OCI-LY3 (cell line): ENCODE measurements around the gene SUMO4.

Experiments used
- H2AFZ ChIP-seq: fragments of 200-600, 300-600 bp; shearing (Covaris generic); 2 replicates; pipeline ENCODE4 v1.6.0; 2014; ENCODE audit warnings: antibody characterized with exemption, low read depth, low read length
- H3K27ac ChIP-seq: fragments of 200-600, 300-600 bp; sonication (generic); 2 replicates; pipeline ENCODE4 v1.5.1; 2014; ENCODE audit warnings: mild to moderate bottlenecking, low read length, moderate library complexity, mixed read lengths
- H3K27me3 ChIP-seq: fragments of 200-600, 300-600 bp; sonication (generic); 2 replicates; pipeline ENCODE4 v1.6.1; 2014; ENCODE audit warnings: low read depth, low read length, mixed read lengths
- H3K36me3 ChIP-seq: fragments of 200-600, 300-600 bp; sonication (generic); replicated peaks from 2 replicates; pipeline ENCODE3; 2014; ENCODE audit warnings: low read depth, low read length, mixed read lengths
- H3K4me1 ChIP-seq: fragments of 300-600, 200-600 bp; sonication (generic); 2 replicates; pipeline ENCODE4 v1.6.1; 2014; ENCODE audit warnings: low read length, mixed read lengths
- H3K4me2 ChIP-seq: fragments of 200-600, 300-600 bp; sonication (generic); 2 replicates; pipeline ENCODE4 v1.6.1; 2014; ENCODE audit warnings: low read length, mixed read lengths
- H3K4me3 ChIP-seq: fragments of 300-600, 200-600 bp; sonication (generic); 2 replicates; pipeline ENCODE4 v1.5.1; 2014; ENCODE audit warnings: antibody characterized with exemption, mild to moderate bottlenecking, low read length, moderate library complexity
- H3K79me2 ChIP-seq: fragments of 300-600, 200-600 bp; shearing (Covaris generic); 2 replicates; pipeline ENCODE4 v1.6.1; 2014; ENCODE audit warnings: mild to moderate bottlenecking, low read length, mixed read lengths
- H3K9ac ChIP-seq: fragments of 300-600, 200-600 bp; shearing (Covaris generic); 2 replicates; pipeline ENCODE4 v1.6.0; 2014; ENCODE audit warnings: mild to moderate bottlenecking, low read length, moderate library complexity
- H3K9me3 ChIP-seq: fragments of 200-600, 300-600 bp; shearing (Covaris generic); 2 replicates; pipeline ENCODE4 v1.6.1; 2014; ENCODE audit warnings: low read length, mixed read lengths; ENCODE audit not compliant: insufficient read depth
- H4K20me1 ChIP-seq: fragments of 200-600, 300-600 bp; sonication (generic); 2 replicates; pipeline ENCODE4 v1.6.1; 2016; ENCODE audit warnings: low read length, mixed read lengths; ENCODE audit not compliant: insufficient read depth
- CTCF ChIP-seq: fragments of 200-600, 300-600 bp; sonication (generic); IDR thresholded peaks from 2 replicates; pipeline ENCODE4 v1.5.1; 2014; ENCODE audit warnings: antibody characterized with exemption, low read length, low read depth
- EZH2phosphoT487 ChIP-seq: fragments of 200-600 bp; shearing (Covaris generic); IDR thresholded peaks from 2 replicates; pipeline ENCODE4 v1.6.1; 2018; ENCODE audit warnings: antibody characterized with exemption, mixed run types, low read depth

Gene SUMO4

DNA sequence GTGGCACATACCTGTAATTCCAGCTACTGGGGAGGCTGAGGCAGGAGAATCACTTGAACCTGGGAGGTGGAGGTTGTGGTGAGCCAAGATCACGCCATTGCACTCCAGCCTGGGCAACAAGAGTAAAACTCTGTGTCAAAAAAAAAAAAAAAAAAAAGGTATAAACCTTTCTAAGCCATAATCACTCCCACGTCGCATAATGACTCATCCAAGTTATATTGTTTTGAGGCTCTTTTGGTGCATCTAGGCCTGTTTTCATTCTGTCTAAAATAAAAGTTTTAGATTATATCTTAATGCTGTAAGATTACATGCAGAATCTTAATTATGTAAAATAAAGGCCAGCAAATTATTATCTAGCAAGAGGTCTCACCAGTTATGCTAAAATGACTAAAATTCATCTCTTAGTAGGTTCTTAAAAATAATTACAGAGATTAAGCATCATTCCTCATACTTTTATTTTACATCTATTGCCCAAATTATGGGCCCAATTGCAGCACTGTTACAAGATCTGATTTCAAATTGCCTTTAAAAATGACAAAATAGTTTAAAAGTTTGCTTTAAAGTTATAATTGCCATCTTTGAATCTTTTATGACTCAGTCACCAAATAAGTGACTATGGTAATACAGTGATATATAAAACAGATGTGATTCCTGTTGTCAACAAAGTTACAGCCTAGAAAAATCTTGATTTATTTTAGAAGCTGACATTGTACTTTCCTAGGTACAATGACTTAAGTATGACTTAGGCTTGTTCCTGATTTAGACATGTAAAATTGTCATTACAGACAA lies 10.4 kb upstream of the SUMO4 start:
- no peak overlapping the region for H2AFZ ChIP-seq
- H3K27ac ChIP-seq = no peak overlapping the region
- no peaks in the 10 kb centered on the region for H3K27me3 ChIP-seq
- peaks cover 7% of the 10 kb centered on the region for H3K4me1 ChIP-seq
- peaks cover 27% of the 10 kb centered on the region for H4K20me1 ChIP-seq
- H3K9ac ChIP-seq = no peak overlapping the region
- no peak for TF ChIP-seq CTCF
- TF ChIP-seq EZH2phosphoT487 = no peak
- H3K4me2 ChIP-seq = no peak overlapping the region
- no peak overlapping the region for H3K4me3 ChIP-seq
- peaks cover 91% of the 10 kb centered on the region for H3K79me2 ChIP-seq
- 0 out of 2 replicates have a peak, but pooled peaks cover 5% of the 10 kb centered on the region for H3K9me3 ChIP-seq
- peaks cover 44% of the 10 kb centered on the region for H3K36me3 ChIP-seq

- Histone ChIP-seq H3K36me3 (peaks cover 34% of the 10 kb centered on the region), H3K4me3 (no peak overlapping the region), H2AFZ (no peak overlapping the region), H3K4me1 (peaks cover 7% of the 10 kb centered on the region), H3K27me3 (no peaks in the 10 kb centered on the region), H3K27ac (no peak overlapping the region), H3K9ac (no peak overlapping the region), H3K9me3 (no peaks in the 10 kb centered on the region), H3K79me2 (peaks cover 92% of the 10 kb centered on the region), H4K20me1 (peaks cover 42% of the 10 kb centered on the region), H3K4me2 (no peak overlapping the region)
- TF ChIP-seq CTCF (no peak), EZH2phosphoT487 (no peak)
Measured at GRCh38 chr6:149392093-149392492, 8.0 kb upstream of the SUMO4 start.

GRCh38 chr6:149392535-149392934 lies 7.5 kb upstream of the SUMO4 start:
- no peak overlapping the region for H3K9ac ChIP-seq
- no peaks in the 10 kb centered on the region for H3K27me3 ChIP-seq
- no peaks in the 10 kb centered on the region for H3K9me3 ChIP-seq
- TF ChIP-seq CTCF (no peak), EZH2phosphoT487 (no peak)
- H3K4me3 ChIP-seq = no peak overlapping the region
- peaks cover 35% of the 10 kb centered on the region for H3K36me3 ChIP-seq
- H3K27ac ChIP-seq = no peak overlapping the region
- H2AFZ ChIP-seq = no peak overlapping the region
- peaks cover 42% of the 10 kb centered on the region for H4K20me1 ChIP-seq
- H3K79me2 ChIP-seq = peaks cover 90% of the 10 kb centered on the region
- peaks cover 7% of the 10 kb centered on the region for H3K4me1 ChIP-seq
- H3K4me2 ChIP-seq = no peak overlapping the region

DNA sequence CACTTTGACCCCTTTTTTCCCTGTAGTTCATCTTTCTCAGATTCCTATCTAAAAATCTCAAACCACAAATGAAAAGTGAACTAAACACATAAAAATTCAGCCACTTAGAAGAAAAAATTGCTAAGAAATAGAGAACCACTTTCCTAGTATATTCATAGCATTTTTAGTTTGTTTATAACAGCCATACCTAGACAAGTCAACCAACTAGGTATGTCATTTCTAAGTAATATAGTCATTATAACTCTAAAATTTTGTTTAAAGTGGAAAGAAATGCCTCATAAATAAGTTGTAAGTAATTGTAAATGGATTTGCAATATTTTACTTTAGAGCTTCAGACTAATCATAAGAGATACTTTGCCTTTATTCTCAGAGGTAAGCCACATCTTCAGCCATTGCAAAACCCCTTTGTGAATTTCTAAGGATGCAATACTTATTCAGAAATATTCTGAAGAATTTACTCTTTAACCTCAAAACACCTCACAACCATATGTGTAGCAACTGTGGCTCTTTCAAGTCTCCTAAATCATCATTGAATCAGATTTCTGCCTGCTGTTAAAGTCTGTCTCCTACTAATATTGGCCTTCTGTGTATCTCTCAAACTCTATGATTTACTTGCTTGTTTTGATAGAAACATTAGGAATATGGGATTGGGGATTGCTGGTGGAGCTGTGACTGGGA lies 6.9 kb upstream of the SUMO4 start:
- no peaks in the 10 kb centered on the region for H3K9me3 ChIP-seq
- H3K79me2 ChIP-seq = peaks cover 89% of the 10 kb centered on the region
- H2AFZ ChIP-seq = no peak overlapping the region
- no peaks in the 10 kb centered on the region for H3K27me3 ChIP-seq
- H4K20me1 ChIP-seq = peaks cover 42% of the 10 kb centered on the region
- no peak overlapping the region for H3K4me3 ChIP-seq
- peaks cover 7% of the 10 kb centered on the region for H3K4me1 ChIP-seq
- TF ChIP-seq CTCF (no peak), EZH2phosphoT487 (no peak)
- H3K4me2 ChIP-seq = no peak overlapping the region
- H3K9ac ChIP-seq = no peak overlapping the region
- H3K36me3 ChIP-seq = peaks cover 34% of the 10 kb centered on the region
- H3K27ac ChIP-seq = no peak overlapping the region
